KOPT-K1 (cell line): ENCODE measurements around the gene PITPNB.
A peak's percentile ranks its signal among the peaks of the same experiment; 100 is the strongest.

ENCODE experiments used
- H3K27ac ChIP-seq: fragments of 200-600 bp; sonication (generic); 2 replicates; pipeline ENCODE4 v1.5.1; 2016; ENCODE audit warnings: antibody characterized with exemption, mild to moderate bottlenecking, low read depth, low read length; ENCODE audit not compliant: poor library complexity, severe bottlenecking
- H3K36me3 ChIP-seq: fragments of 200-600 bp; sonication (generic); 2 replicates; pipeline ENCODE4 v1.5.1; 2017; ENCODE audit warnings: antibody characterized with exemption, mild to moderate bottlenecking, low read length, moderate library complexity; ENCODE audit not compliant: insufficient read depth
- H3K9me3 ChIP-seq: fragments of 200-600 bp; sonication (generic); 2 replicates; pipeline ENCODE4 v1.5.1; 2017; ENCODE audit warnings: antibody characterized with exemption, low read length, mild to moderate bottlenecking; ENCODE audit not compliant: insufficient read depth, poor library complexity, severe bottlenecking

The PITPNB gene

GRCh38 chr22:27934069-27934468, 15.0 kb upstream of the PITPNB start:
- Histone ChIP-seq H3K27ac (no peak overlapping the region), H3K36me3 (peaks cover 12% of the 10 kb centered on the region; the same call in 1 of the 2 replicates), H3K9me3 (no peaks in the 10 kb centered on the region)

- H3K36me3 ChIP-seq: peaks cover 12% of the 10 kb centered on the region; the same call in 1 of the 2 replicates
- H3K27ac ChIP-seq: no peak overlapping the region
- no peaks in the 10 kb centered on the region for H3K9me3 ChIP-seq
Measured at GRCh38 chr22:27933186-27933983, 14.3 kb upstream of the PITPNB start.

- Histone ChIP-seq H3K36me3 (0 out of 2 replicates have a peak, but pooled peaks cover 8% of the 10 kb centered on the region), H3K27ac (no peak overlapping the region), H3K9me3 (peaks cover 5% of the 10 kb centered on the region)
Measured at GRCh38 chr22:27930331-27931060, 11.4 kb upstream of the PITPNB start.

GRCh38 chr22:27927608-27928007, 8.6 kb upstream of the PITPNB start:
- Histone ChIP-seq H3K36me3 (peaks cover 24% of the 10 kb centered on the region), H3K9me3 (peaks cover 5% of the 10 kb centered on the region), H3K27ac (no peak overlapping the region)

GRCh38 chr22:27925331-27925730, 6.3 kb upstream of the PITPNB start:
- Histone ChIP-seq H3K27ac (no peak overlapping the region), H3K36me3 (peaks cover 33% of the 10 kb centered on the region)

GRCh38 chr22:27919942-27920755, 1.1 kb upstream of the PITPNB start:
- H3K27ac ChIP-seq: peak overlapping the region; percentile 87
- H3K36me3 ChIP-seq: peaks cover 40% of the 10 kb centered on the region
- H3K9me3 ChIP-seq: no peaks in the 10 kb centered on the region

More at GRCh38 chr22:27925331-27925730, 6.3 kb upstream of the PITPNB start:
- peaks cover 5% of the 10 kb centered on the region for H3K9me3 ChIP-seq

- Histone ChIP-seq H3K9me3 (no peaks in the 10 kb centered on the region), H3K36me3 (peaks cover 36% of the 10 kb centered on the region), H3K27ac (peak overlapping the region; percentile 87)
Measured at GRCh38 chr22:27918341-27919221, 475 bp downstream of the PITPNB start.

GRCh38 chr22:27915986-27916385, 3.1 kb downstream of the PITPNB start:
- Histone ChIP-seq H3K27ac (no peak overlapping the region), H3K9me3 (no peaks in the 10 kb centered on the region), H3K36me3 (peaks cover 44% of the 10 kb centered on the region)

GRCh38 chr22:27913162-27913741, 5.8 kb downstream of the PITPNB start:
- Histone ChIP-seq H3K27ac (no peak overlapping the region), H3K36me3 (peaks cover 71% of the 10 kb centered on the region), H3K9me3 (no peaks in the 10 kb centered on the region)

- H3K27ac ChIP-seq: no peak overlapping the region
- H3K9me3 ChIP-seq: no peaks in the 10 kb centered on the region
- peaks cover 83% of the 10 kb centered on the region for H3K36me3 ChIP-seq
Measured at GRCh38 chr22:27912101-27912500, 7.0 kb downstream of the PITPNB start.

GRCh38 chr22:27911330-27911729, 7.7 kb downstream of the PITPNB start:
- Histone ChIP-seq H3K9me3 (no peaks in the 10 kb centered on the region), H3K36me3 (peaks cover 90% of the 10 kb centered on the region), H3K27ac (no peak overlapping the region)

- Histone ChIP-seq H3K36me3 (peaks cover 95% of the 10 kb centered on the region), H3K27ac (no peak overlapping the region), H3K9me3 (no peaks in the 10 kb centered on the region)
Measured at GRCh38 chr22:27906241-27906640, 12.8 kb downstream of the PITPNB start.

GRCh38 chr22:27905653-27906052, 13.4 kb downstream of the PITPNB start:
- Histone ChIP-seq H3K36me3 (peaks cover 95% of the 10 kb centered on the region), H3K27ac (no peak overlapping the region), H3K9me3 (no peaks in the 10 kb centered on the region)
